GM13977 (cell line): ENCODE results near the gene TTC36.

ENCODE experiments used
- DNase-seq: peaks from one replicate; pipeline ENCODE4 v3.0.0; 2012; ENCODE audit warnings: low spot score
- in situ Hi-C: fragments of 300-500 bp; cut with MboI; formaldehyde crosslinking; loops from one replicate; pipeline ENCODE4 v1.12.0; 2022; ENCODE audit warnings: low sequenced_read_pairs, low pct_unique_long_range_greater_than_20kb, mixed read lengths, inconsistent platforms; ENCODE audit not compliant: unreplicated experiment
- TF ChIP-seq, protein P1 (sequence below): IDR thresholded peaks from 2 replicates; pipeline ENCODE4 v1.5.1; 2012; ENCODE audit warnings: mild to moderate bottlenecking, control low read depth; ENCODE audit not compliant: insufficient read depth; ENCODE audit errors: extremely low read depth, missing control alignments

TTC36 gene

DNA sequence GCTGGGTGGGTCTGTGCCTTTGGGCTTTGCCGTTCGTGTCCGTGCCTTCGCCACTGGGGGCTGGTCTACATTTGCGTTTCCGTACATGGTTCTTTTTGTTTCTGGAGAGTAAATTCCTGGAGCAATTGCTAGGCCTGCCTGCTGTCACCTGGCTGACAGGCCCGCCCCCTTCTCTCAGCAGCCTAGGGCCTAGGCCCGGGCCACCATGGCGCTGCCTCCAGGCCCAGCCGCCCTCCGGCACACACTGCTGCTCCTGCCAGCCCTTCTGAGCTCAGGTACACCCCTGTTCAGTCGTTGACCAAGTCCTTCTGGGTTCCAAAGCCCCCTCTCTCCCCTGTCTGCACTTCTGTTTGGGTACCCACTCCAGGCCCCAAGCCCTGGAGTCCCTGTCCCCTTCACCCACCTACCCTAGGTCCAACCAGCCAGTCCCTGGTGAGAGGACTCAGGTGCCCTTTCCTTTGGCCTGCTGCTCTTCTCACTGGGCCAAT lies 4.4 kb downstream of the TTC36 start:
- in situ Hi-C loops: no loop called here
- no peak for DNase-seq
- TF ChIP-seq, protein P1, sequence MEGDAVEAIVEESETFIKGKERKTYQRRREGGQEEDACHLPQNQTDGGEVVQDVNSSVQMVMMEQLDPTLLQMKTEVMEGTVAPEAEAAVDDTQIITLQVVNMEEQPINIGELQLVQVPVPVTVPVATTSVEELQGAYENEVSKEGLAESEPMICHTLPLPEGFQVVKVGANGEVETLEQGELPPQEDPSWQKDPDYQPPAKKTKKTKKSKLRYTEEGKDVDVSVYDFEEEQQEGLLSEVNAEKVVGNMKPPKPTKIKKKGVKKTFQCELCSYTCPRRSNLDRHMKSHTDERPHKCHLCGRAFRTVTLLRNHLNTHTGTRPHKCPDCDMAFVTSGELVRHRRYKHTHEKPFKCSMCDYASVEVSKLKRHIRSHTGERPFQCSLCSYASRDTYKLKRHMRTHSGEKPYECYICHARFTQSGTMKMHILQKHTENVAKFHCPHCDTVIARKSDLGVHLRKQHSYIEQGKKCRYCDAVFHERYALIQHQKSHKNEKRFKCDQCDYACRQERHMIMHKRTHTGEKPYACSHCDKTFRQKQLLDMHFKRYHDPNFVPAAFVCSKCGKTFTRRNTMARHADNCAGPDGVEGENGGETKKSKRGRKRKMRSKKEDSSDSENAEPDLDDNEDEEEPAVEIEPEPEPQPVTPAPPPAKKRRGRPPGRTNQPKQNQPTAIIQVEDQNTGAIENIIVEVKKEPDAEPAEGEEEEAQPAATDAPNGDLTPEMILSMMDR: no peak

DNA sequence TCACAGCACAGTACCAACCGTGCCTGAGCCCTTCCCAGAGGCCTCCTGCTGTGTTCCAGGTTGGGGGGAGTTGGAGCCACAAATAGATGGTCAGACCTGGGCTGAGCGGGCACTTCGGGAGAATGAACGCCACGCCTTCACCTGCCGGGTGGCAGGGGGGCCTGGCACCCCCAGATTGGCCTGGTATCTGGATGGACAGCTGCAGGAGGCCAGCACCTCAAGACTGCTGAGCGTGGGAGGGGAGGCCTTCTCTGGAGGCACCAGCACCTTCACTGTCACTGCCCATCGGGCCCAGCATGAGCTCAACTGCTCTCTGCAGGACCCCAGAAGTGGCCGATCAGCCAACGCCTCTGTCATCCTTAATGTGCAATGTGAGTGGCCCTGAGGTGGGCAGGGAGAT lies 4.8 kb downstream of the TTC36 start:
- DNase-seq: no peak
- in situ Hi-C loops: no loop called here
- TF ChIP-seq, protein P1: no peak

DNA sequence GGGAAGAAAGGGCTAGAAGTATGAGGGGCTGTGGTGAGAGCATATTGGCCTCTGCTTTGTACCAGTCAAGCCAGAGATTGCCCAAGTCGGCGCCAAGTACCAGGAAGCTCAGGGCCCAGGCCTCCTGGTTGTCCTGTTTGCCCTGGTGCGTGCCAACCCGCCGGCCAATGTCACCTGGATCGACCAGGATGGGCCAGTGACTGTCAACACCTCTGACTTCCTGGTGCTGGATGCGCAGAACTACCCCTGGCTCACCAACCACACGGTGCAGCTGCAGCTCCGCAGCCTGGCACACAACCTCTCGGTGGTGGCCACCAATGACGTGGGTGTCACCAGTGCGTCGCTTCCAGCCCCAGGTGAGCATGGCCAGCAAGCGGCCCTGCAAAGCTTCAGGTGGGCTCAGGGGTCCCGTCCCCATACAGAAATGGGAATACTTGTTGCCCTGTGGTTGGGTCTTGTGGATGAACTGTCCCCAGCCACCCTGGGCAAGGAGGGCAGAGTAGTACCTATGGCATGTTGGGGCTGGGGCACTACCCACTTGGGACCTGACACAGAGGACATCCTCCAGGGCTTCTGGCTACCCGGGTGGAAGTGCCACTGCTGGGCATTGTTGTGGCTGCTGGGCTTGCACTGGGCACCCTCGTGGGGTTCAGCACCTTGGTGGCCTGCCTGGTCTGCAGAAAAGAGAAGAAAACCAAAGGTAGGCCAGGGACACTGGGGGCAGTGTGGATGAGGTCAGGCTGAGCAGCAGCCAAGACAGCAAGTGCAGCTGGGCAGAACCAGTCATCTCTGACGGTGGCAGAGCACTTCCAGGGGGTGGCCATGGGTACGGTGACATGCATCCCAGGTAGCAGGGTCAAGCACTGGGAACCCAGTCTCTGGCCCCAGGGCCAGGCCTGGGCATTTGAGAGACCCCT lies 5.8 kb downstream of the TTC36 start:
- TF ChIP-seq, protein P1: no peak
- in situ Hi-C loops: no loop called here
- DNase-seq: no peak

DNA sequence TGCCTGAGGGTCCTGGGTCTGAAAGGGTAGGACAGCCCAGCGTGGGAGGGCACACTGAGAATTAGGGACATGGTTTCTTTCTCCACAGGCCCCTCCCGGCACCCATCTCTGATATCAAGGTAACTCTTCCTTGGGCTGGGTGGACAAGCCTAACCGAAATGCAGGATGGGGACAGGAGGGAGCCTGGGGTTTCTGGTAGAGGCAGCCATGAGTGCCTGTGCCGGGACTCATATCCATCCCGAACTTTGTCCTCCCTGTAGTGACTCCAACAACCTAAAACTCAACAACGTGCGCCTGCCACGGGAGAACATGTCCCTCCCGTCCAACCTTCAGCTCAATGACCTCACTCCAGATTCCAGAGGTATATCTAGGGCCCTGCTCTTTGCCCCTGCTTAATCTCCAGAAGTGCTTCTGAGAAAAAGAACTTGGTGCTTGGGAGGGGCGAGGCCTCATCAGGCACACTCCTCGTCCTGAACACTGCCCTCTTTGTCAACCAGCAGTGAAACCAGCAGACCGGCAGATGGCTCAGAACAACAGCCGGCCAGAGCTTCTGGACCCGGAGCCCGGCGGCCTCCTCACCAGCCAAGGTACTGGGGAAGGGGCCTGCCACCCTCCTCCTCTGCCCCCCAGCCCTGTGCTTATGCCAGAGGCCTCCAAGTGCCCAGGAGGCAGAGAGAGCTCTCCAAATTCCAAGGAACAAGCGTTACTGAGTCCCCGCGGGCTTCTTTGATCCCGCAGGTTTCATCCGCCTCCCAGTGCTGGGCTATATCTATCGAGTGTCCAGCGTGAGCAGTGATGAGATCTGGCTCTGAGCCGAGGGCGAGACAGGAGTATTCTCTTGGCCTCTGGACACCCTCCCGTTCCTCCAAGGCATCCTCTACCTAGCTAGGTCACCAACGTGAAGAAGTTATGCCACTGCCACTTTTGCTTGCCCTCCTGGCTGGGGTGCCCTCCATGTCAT lies 6.8 kb downstream of the TTC36 start:
- in situ Hi-C loops: no loop called here
- TF ChIP-seq, protein P1: no peak

DNA sequence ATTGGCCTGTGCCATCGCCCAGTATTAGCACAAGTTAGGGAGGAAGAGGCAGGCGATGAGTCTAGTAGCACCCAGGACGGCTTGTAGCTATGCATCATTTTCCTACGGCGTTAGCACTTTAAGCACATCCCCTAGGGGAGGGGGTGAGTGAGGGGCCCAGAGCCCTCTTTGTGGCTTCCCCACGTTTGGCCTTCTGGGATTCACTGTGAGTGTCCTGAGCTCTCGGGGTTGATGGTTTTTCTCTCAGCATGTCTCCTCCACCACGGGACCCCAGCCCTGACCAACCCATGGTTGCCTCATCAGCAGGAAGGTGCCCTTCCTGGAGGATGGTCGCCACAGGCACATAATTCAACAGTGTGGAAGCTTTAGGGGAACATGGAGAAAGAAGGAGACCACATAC lies 8.0 kb downstream of the TTC36 start:
- TF ChIP-seq, protein P1: no peak
- in situ Hi-C loops: no loop called here
- DNase-seq: no peak

More for the DNA sequence above, 6.8 kb downstream of the TTC36 start:
- no peak for DNase-seq

DNA sequence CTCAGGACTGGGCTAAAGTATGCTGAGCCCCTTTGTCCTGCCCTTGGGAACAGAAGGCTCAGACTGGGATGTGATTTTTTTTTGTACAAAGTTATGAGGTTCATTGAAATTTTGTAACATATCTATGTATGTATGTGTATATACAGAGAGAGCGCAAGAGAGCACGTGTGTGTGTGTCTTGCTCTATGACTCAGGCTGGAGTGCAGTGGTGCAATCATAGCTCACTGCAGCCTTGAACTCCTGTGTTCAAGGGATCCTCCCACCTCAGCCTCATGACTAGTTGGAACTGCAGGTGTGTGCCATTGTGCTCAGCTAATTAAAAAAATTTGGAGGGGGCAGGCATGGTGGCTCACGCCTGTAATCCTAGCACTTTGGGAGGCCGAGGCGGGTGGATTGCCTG lies 9.5 kb downstream of the TTC36 start:
- in situ Hi-C loops: no loop called here
- DNase-seq: no peak
- TF ChIP-seq, protein P1: no peak
